GM19238 (cell line): Measurements from ENCODE around the gene LYPD5.

Source experiments
- DNase-seq: peaks from one replicate; pipeline ENCODE4 v3.0.0; 2011; ENCODE audit warnings: low spot score; ENCODE audit not compliant: insufficient read length

LYPD5 gene

DNA sequence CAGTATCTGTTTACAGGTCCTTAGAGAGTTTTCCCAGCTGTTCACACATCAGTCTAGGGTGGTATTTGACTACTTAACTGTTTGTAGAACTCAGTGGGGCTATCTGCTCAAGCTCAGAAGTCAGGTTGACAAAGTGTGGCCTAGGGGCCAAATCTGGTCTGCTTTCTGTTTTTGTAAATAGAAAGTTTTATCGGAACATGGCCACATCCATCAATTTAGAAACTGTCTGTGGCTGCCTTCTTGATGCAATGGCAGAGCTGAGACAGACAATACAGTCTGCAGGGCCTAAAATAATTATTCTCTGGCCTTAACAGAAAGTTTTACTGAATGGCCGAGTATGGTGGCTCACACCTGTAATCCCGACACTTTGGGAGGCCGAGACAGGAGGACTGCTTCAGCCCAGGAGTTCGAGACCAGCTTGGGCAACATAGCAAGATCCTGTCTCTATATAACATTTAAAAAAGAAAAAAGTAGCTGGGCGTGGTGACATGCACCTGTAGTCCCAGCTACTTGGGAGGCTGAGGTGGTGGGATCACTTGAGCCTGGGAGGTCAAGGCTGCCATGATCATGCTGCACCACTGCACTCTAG is 49.9 kb downstream of the LYPD5 start:
- DNase-seq, result no peak

DNA sequence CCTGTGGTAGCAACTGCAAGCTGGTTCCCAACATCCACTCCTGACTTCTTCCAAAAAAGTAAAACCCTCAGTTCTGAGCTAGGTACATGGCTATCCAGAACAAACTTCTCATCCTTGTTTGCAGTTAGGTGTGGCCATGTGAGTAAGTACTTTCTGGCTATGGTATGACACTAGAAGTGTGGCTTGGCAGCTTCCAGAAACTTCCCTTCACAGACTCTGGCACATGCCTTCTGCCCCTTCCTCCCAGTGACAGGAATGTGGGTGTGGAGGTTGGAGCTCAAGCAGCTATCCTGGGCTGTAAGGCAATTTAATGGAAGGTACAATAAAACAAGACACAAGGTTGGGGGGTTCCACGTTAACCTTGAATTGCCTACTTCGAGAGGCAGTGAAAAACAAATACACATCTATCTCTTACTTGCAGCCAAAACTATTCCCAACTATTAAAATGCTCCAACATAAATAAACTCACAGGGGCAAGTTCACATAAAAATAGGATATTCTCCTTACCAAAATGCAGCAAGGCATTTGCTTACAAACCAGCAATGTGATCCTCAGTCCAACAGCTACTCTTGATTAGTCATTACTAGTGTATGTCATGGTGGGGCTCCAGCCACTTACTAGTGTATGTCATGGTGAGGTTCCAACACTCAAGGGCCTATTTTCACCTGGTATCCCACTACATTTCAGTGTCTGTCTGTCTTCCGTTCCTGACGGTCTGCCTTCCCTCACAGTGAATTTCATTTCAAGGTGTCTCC is 50.6 kb downstream of the LYPD5 start:
- DNase-seq, result no peak

DNA sequence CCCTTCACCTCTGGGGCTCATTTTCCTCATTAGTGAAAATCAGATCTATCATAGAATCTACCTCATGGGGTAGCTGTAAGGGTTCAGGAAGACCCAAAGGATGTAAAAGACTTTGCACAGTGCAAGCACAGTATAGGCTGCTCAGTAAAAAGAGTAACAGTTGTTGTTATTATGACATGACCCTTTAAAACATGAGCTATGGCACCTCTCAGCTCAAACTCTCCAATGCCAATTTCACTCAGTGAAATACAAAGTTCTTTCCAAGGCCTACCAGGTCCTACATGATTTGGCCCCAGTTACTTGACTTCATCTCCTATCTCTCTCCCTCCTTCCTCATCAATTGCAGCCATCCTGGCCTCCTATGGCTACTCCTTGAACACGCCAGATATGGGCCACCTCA is 52.3 kb downstream of the LYPD5 start:
- DNase-seq, result no peak

DNA sequence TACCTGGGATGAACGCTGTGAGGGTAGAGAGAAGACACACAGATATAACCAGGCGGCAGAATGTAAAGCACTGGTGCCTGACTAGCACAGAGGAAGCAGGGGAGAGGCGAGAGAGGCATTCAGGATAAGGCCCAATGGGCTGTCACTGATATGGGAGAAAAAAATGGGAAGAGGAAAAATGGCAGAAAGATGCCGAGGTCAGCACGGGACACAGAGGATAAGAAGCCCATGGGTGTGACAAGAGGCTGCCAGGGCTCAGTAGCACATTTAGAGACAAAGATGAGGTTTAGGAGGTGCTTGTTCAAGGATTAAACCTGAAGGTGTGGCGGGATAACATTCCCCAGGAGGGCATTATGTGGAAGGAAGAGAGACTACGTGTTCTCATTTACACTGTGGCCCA is 53.1 kb downstream of the LYPD5 start:
- DNase-seq, result no peak

DNA sequence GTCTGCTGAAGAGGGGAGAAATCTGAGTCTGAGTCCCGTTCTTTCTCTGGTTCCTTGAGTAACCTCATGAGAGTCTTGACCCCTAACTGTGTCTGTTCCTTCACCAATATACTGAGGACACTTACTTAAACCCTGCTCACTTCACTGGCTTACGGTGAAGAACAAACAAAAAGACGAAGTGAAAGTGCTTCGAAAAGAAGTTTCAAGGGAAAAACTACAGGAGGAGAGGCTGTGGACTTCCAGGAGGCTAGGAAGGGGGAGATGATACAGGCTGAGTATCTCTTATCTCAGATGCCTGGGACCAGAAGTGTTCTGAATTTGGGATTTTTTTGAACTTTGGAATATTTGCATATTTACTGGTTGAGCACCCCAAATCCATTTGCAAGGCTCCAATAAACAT is 53.6 kb downstream of the LYPD5 start:
- DNase-seq, result no peak

DNA sequence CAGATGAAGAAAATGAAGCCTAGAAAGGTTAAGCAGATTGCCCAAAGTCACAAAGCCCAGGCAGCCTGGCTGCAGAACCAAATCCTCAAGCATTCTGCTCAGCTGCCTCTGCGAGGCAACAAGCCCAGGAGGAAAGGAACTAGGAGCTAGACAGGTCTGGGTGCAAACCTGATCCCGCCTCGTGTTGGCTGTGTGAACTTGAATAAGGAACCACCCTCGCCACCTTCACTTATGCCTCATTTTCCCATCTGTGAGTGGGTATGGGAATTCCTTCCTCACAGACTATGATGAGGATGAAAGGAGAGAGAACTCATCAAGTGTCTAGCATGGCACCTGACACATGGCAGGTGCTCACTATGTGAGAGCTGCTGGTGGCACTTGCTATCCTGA is 54.0 kb downstream of the LYPD5 start:
- DNase-seq, result no peak

DNA sequence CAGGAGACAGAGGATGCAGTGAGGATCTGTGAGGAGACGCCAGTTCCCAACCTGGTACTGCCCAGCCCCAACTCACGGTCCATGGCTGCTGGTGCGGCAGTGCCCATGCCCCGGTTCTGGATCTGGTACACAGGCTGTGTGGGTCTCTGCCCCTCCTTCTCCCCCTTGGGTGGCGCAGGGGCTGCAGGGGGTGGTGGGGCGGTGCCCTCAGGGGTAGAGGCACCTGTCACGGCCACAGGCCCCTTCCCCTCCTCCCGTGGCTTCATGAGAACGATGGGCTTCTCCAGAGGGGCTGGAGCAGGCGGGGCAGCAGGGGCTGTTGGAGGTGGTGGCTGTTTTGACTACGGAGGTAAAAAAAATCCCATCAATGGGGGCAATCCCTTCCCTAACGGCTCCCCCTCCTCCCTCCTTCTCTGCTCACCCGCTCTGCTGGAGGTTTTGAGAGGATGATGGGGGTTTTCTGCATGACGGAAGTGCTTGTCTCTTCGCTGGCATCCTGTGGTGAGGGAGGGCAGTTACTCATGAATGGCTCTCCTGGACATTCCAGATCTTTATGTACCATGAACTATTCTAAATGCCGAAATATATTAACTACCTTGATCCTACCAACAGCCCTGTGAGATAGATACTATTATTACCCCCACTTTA is 54.6 kb downstream of the LYPD5 start:
- DNase-seq, result no peak
